Metanephros (tissue), 1 donor: ENCODE measurements around the gene BANF2. TPM values are rescaled to one million over a fixed set of nuclear protein-coding genes. Genes with fewer than 3 reads are reported as not detected.

Experiments used
- total RNA-seq: library from RNA; depleted of rRNA; stranded (reverse); fragments of >200 nt; gene quantifications from one replicate; pipeline ENCODE4 v1.2.3, GENCODE V29; 2014

BANF2 gene
- not detected for total RNA-seq

GRCh38 chr20:17699931-17700351, at the start of gene BANF2:
Gene BANF2 (plus strand): TSS chr20:17699966. CDS start chr20:17725026, 25,060 bp downstream.

GRCh38 chr20:17682103-17682888, 17.5 kb upstream of the BANF2 start, which contains the start of gene RRBP1:
Gene RRBP1 (minus strand): TSS chr20:17682242. CDS start chr20:17660507, 21,735 bp downstream.

Other genes starting within 250 kb of the BANF2 start
- gene BFSP1, start 168.6 kb upstream of the BANF2 start, total RNA-seq = 1.8 TPM
- gene DSTN, start 129.9 kb upstream of the BANF2 start, total RNA-seq = 167 TPM
- gene RRBP1, start 17.7 kb upstream of the BANF2 start, total RNA-seq = 121 TPM